Measurements from ENCODE around the gene ASTN2. TPM values are rescaled to one million over a fixed set of nuclear protein-coding genes. Genes with fewer than 3 reads are reported as not detected.

ASTN2 gene
- total and polyA plus RNA-seq, 9 of the 15 experiments (the other 6 are each of a cell fraction or from before 2014, with no cell fraction given), result 0.56 to 3.5 (median 1.9) TPM

DNA sequence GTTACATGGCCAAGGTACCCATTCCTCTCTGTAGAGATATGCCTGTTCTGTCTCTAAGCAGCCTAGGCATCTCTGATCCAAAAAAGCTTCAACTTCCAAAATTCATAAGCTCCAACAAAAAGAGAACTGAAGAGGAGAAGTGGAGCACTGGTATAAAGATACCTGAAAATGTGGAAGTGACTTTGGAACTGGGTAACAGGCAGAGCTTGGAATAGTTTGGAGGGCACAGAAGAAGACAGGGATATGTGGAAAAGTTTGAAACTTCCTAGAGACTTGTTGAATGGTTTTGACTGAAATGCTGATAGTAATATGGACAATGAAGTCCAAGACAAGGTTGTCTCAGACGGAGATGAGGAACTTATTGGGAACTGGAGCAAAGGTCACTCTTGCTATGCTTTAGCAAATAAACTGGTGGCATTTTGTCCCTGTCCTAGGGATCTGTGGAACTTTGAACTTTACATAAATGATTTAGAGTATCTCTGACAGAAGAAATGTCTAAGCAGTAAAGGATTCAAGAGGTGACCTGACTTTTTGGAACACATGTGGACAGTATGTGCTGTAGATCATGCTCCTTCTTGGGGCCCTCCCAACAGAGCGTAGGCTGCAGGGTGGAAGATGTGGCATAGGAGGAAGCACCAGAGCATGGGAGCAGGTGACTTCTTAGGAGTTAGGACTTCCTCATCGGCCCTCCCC lies 889.9 kb downstream of the ASTN2 start:
- Histone ChIP-seq H3K27me3 (ENCODE audit: control insufficient read depth in 2 of 2, insufficient read depth in 2 of 2, low read length in 2 of 2) (no peaks in the 10 kb centered on the region), H4K20me1 (replicated peaks; ENCODE audit: control insufficient read depth, insufficient read depth, low read length) (no peaks in the 10 kb centered on the region), H3K36me3 (ENCODE audit: control insufficient read depth, insufficient read depth, low read length) (no peaks in the 10 kb centered on the region), H3K9me1 (ENCODE audit: control insufficient read depth, insufficient read depth, low read length) (no peaks in the 10 kb centered on the region), H3K4me1 (replicated peaks in 1 of 2; ENCODE audit: control insufficient read depth in 2 of 2, insufficient read depth in 2 of 2, low read length in 2 of 2) (no peaks in the 10 kb centered on the region), H3K27ac (ENCODE audit: extremely low read depth, low read depth, low read length) (no peak overlapping the region), H3K79me2 (ENCODE audit: control insufficient read depth, insufficient read depth, low read length) (no peaks in the 10 kb centered on the region), H2AFZ (ENCODE audit: low read depth, low read length) (no peak overlapping the region), H3K4me2 (ENCODE audit: insufficient read depth, low read length) (no peak overlapping the region), H3K4me3 (no peak overlapping the region), H3K9me3 (replicated peaks; ENCODE audit: control insufficient read depth, insufficient read depth, low read depth, low read length) (no peaks in the 10 kb centered on the region), H3K9ac (ENCODE audit: insufficient read depth in 1 of 2, low read depth in 2 of 2, low read length in 2 of 2) (no peak overlapping the region)
- intact Hi-C loops (cut with micrococcal nuclease), result no loop called here
- 2% methylated on average over 3 of the region's 3 CpGs for WGBS (ENCODE audit: insufficient coverage, low coverage, missing lambda C conversion rate)
- in situ Hi-C loops (cut with MboI), result no loop called here
- ChIA-PET POLR2A (interaction anchor here (1.3 kb wide), 1 partner anchor 19 kb away, joined by 3 read pairs; no protein-coding TSS in a partner anchor), CTCF (ENCODE audit: low intra/inter-chr PET ratio) (no interaction called here)
- no TSS peak for BruUV-seq (replicated peaks)
- FAIRE-seq, result no peak
- no peak for ATAC-seq
- DNase-seq (ENCODE audit: extremely low read depth in 1 of 4, low spot score in 3 of 4), result no peak
- TF ChIP-seq HBP1 (CRISPR knock-in tag; IDR thresholded peaks at IDR 0.05) (no peak), ZNF780A (CRISPR knock-in tag; IDR thresholded peaks at IDR 0.05) (no peak), ZKSCAN1 (IDR thresholded peaks at IDR 0.05; ENCODE audit: low read depth, low read length) (no peak), THRAP3 (IDR thresholded peaks at IDR 0.05; ENCODE audit: borderline replicate concordance) (no peak), BRF2 (IDR thresholded peaks at IDR 0.05; ENCODE audit: borderline replicate concordance, insufficient read depth, insufficient read length) (no peak), CUX1 (CRISPR knock-in tag; IDR thresholded peaks at IDR 0.05) (no peak), ATF6 (CRISPR knock-in tag; IDR thresholded peaks at IDR 0.05) (no peak), ADNP (tag; IDR thresholded peaks at IDR 0.05) (no peak), ZBTB1 (CRISPR knock-in tag; IDR thresholded peaks at IDR 0.05; ENCODE audit: borderline replicate concordance, low read depth) (no peak), ILF3 (IDR thresholded peaks at IDR 0.05; ENCODE audit: borderline replicate concordance) (no peak)

Data from K562 (cell line).